Uterus (tissue), 4 donors: Measurements from ENCODE around the gene RGS6. TPM values are rescaled to one million over a fixed set of nuclear protein-coding genes. Genes with fewer than 3 reads are reported as not detected.
"Not testable (repeated sequence)": the region's sequence is repeated elsewhere in the genome, so short reads cannot be mapped to it uniquely, and the experiment has no call there.

Experiments
- DNase-seq, 2 donors: peaks; one replicate each; pipeline ENCODE4 v3.0.0-alpha.2; 2019 to 2020
- H3K27ac ChIP-seq, 2 donors: fragments of 200-600 bp; sonication (generic); 1 replicate in 1 of 2; 2 replicates in 1 of 2; pipeline ENCODE4 v1.5.1; 2016 to 2018
- H3K27me3 ChIP-seq, 2 donors: fragments of 200-600 bp; sonication (generic); one replicate each; pipeline ENCODE4 v1.5.1; 2018 to 2019; ENCODE audit warnings: control low read depth in 1 of 2
- H3K36me3 ChIP-seq, 2 donors: fragments of 200-600 bp; sonication (generic); one replicate each; pipeline ENCODE4 v1.5.1; 2019; ENCODE audit warnings: control low read depth in 1 of 2
- H3K4me1 ChIP-seq, 2 donors: fragments of 200-600 bp; sonication (generic); one replicate each; pipeline ENCODE4 v1.5.1; 2018 to 2019; ENCODE audit warnings: control low read depth in 1 of 2
- H3K4me3 ChIP-seq, 2 donors: fragments of 200-600 bp; sonication (generic); 1 replicate in 1 of 2; 2 replicates in 1 of 2; pipeline ENCODE4 v1.5.1; 2018 to 2019; ENCODE audit warnings: mild to moderate bottlenecking in 1 of 2
- H3K9me3 ChIP-seq, 2 donors: fragments of 200-600 bp; sonication (generic); one replicate each; pipeline ENCODE4 v1.5.1; 2019; ENCODE audit warnings: control low read depth in 1 of 2
- POLR2A ChIP-seq, 2 donors: fragments of 450-650 bp; IDR thresholded peaks; one replicate each; pipeline ENCODE4 v1.6.1; 2016; ENCODE audit warnings: antibody characterized with exemption in 2 of 2, mild to moderate bottlenecking in 1 of 2, moderate library complexity in 1 of 2
- intact Hi-C: fragments of 100-400 bp; cut with DNase I; formaldehyde crosslinking; loops from one replicate; pipeline ENCODE4 v1.15.1; 2023; ENCODE audit warnings: low total_unique reads
- total RNA-seq, 4 donors: library from RNA; depleted of rRNA in 3 of 4; stranded (reverse); fragments of >200 nt in 3 of 4; gene quantifications; one replicate each; pipeline versions ENCODE4 v1.1.0 to v1.2.4, GENCODE V29; 2014 to 2023
- TF ChIP-seq, protein P1 (sequence below), 4 experiments: fragments of 200-600 bp in 2 of 4; fragments of 450-650 bp in 2 of 4; sonication (generic) in 2 of 4; IDR thresholded peaks; one replicate each; pipeline ENCODE4 v1.5.1; 2016 to 2019; ENCODE audit warnings: antibody characterized with exemption in 4 of 4, mild to moderate bottlenecking in 2 of 4, moderate library complexity in 1 of 4
- donor health status: DM: yes; HTN: yes; CAD: no.

The RGS6 gene
- total RNA-seq, 4 donors from 2014 or later, result 1.0 to 7.4 (median 6.2) TPM; not detected in 1

DNA sequence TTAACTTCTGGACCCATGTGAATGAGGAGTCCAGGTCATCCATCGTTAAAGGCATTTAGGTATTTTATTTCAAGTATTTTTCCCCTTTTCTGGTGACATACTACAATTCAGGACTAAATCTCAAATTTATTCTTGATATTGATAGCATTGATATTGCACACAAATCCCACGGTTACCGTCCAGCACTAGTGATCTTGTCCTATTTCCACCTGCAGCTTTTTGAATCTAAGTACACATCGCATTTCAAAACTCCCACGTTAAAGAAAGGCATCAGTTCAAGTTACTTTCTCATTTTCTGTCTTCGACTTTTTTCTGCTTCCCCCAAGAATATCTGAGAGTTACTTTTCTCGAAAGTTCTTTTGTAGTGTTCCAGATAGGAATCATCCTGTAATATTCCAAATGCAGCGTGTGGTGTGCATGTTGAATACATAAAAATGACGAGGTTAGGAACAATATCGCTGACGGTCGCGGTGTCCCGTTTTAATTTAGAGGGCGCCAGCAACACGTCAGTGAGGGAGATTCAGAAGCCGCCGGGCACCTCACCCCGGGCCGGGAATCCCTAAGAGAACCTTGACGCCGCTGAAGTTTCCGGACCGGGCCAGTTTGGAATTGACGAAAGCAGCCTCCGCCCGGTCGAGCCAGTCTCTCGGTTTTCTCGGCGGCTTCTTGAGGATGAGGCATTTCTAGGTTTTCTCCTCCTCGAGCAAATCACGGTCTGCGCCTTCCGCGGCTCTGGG, 569 bp upstream of the RGS6 start:
- DNase-seq, result no peak
- Histone ChIP-seq H3K4me3 (no peak overlapping the region), H3K27ac (no peak overlapping the region), H3K4me1 (peaks cover 0 to 9% of the 10 kb centered on the region in 2 donors), H3K9me3 (no peaks in the 10 kb centered on the region), H3K36me3 (no peaks in the 10 kb centered on the region), H3K27me3 (peaks cover 0 to 25% of the 10 kb centered on the region in 2 donors)
- TF ChIP-seq, protein P1, sequence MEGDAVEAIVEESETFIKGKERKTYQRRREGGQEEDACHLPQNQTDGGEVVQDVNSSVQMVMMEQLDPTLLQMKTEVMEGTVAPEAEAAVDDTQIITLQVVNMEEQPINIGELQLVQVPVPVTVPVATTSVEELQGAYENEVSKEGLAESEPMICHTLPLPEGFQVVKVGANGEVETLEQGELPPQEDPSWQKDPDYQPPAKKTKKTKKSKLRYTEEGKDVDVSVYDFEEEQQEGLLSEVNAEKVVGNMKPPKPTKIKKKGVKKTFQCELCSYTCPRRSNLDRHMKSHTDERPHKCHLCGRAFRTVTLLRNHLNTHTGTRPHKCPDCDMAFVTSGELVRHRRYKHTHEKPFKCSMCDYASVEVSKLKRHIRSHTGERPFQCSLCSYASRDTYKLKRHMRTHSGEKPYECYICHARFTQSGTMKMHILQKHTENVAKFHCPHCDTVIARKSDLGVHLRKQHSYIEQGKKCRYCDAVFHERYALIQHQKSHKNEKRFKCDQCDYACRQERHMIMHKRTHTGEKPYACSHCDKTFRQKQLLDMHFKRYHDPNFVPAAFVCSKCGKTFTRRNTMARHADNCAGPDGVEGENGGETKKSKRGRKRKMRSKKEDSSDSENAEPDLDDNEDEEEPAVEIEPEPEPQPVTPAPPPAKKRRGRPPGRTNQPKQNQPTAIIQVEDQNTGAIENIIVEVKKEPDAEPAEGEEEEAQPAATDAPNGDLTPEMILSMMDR (IDR thresholded peaks at IDR 0.05), result no peak
- no peak for TF ChIP-seq POLR2A (IDR thresholded peaks at IDR 0.05)
- intact Hi-C loops, result no loop called here

DNA sequence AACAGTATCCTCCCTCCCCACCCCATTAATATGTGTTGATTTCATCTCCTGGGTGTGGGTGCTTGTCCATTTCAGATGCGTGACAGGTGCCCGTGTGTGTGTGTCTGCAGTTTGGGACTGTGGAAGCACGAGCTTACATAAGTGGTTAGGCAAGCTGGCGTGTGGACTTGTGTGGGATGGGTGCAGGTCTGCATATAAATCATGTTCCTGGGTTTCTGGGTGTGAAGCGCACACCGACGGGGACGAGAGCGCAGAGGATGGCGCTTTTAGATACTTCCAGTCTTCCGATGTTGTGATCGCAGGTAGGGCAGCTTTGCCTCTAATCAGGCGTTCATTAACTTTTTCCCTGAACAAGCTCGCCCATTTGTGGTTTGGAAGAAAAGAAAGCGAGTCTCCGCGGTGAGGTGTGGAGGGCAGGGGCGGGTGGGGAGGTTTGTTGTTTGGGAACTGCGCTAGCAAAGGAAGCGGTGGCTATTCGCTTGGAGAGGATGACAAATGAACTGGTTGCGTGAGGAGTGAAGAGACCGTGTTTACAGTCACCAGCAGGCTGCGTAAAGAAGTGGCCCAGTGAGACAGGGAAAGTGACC, 865 bp downstream of the RGS6 start:
- no peak for DNase-seq

DNA sequence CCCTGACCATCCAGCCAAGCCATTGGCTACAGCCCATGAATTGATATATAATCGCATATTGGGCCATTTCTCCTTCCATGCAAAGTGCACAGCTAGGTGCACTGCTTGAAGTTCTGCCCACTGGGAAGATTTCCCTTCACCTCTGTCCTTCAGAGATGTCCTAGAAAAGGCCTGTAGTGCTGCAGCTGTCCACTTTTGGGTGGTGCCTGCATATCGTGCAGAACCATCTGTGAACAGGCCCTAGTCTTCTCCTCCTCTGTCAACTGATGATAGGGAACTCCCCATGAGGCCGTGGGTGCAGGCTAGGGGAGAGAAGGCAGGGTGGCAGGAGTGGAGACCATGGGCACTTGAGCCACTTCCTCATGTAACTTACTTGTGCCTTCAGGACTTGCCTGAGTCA, 6.0 kb downstream of the RGS6 start:
- peaks cover 0 to 21% of the 10 kb centered on the region in 2 donors for H3K27me3 ChIP-seq
- H3K9me3 ChIP-seq, H3K36me3 ChIP-seq, DNase-seq, H3K4me1 ChIP-seq, intact Hi-C loops, H3K27ac ChIP-seq, H3K4me3 ChIP-seq: not testable (repeated sequence)

More for the DNA sequence above, 865 bp downstream of the RGS6 start:
- H3K36me3 ChIP-seq, result no peaks in the 10 kb centered on the region
- no peak overlapping the region for H3K27ac ChIP-seq
- no peaks in the 10 kb centered on the region for H3K9me3 ChIP-seq
- H3K4me1 ChIP-seq, result peaks cover 0 to 9% of the 10 kb centered on the region in 2 donors
- intact Hi-C loops, result no loop called here
- no peak for TF ChIP-seq POLR2A (IDR thresholded peaks at IDR 0.05)
- TF ChIP-seq, protein P1 (IDR thresholded peaks at IDR 0.05), result peak in 1 of 4 experiments; percentile 3
- peaks cover 0 to 25% of the 10 kb centered on the region in 2 donors for H3K27me3 ChIP-seq
- H3K4me3 ChIP-seq, result peak overlapping the region; percentile 16 to 31

DNA sequence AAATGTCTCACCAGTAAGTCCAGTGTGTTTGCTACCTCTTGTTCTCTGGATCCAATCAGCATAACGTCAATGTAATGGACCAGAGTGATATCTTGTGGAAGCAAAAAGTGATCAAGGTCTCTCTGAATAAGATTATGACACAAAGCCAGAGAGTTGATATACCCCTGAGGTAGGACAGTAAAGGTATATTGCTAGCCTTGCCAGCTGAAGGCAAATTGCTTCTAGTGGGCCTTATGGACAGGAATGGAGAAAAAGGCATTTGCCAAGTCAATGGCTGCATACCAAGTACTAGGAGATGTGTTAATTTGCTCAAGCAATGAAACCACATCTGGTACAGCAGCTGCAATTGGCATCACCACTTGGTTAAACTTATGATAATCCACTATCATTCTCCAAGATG, 7.1 kb downstream of the RGS6 start:
- DNase-seq, H3K4me1 ChIP-seq, H3K4me3 ChIP-seq, H3K36me3 ChIP-seq, intact Hi-C loops, H3K9me3 ChIP-seq, H3K27ac ChIP-seq: not testable (repeated sequence)
- H3K27me3 ChIP-seq, result peaks cover 0 to 12% of the 10 kb centered on the region in 2 donors

DNA sequence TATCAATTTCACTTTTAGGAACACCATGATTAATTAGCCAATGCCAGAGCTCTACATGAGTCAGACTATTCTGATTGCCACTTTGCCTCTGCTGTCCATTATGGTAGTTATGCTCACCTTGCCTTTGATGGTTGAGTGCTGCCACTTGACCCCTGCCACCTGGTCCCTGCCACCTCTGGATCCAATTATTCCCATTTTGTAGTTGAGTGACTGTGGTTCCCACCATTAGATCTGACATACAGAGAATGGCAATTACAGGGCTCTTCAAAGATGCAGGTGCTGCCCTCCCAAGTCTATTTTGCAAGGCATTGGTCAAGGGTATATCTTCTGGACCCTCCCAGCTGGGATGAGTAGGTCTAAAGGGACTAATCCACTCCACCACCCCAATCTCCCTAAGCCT, 8.3 kb downstream of the RGS6 start:
- H3K4me3 ChIP-seq, H3K4me1 ChIP-seq, intact Hi-C loops, H3K27me3 ChIP-seq, H3K9me3 ChIP-seq, H3K27ac ChIP-seq, DNase-seq, H3K36me3 ChIP-seq: not testable (repeated sequence)

DNA sequence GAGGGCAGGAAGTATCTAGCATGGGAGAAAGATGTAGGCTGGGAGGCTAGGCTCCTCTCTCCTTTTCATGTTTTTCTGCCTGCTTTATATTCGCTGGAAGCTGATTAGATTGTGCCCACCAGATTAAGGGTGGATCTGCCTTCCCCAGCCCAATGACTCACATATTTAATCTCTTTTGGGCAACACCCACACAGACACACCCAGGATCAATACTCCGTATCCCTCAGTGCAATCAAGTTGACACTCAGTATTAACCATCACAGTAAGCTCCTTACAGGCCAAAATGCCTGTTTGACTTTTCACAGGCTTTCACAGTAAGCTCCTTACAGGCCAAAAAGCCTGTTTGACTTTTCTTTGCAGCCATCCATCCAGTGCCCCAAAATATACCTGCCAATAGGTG, 9.4 kb downstream of the RGS6 start:
- DNase-seq, H3K27ac ChIP-seq, H3K27me3 ChIP-seq, H3K9me3 ChIP-seq, H3K36me3 ChIP-seq, intact Hi-C loops, H3K4me1 ChIP-seq, H3K4me3 ChIP-seq: not testable (repeated sequence)

DNA sequence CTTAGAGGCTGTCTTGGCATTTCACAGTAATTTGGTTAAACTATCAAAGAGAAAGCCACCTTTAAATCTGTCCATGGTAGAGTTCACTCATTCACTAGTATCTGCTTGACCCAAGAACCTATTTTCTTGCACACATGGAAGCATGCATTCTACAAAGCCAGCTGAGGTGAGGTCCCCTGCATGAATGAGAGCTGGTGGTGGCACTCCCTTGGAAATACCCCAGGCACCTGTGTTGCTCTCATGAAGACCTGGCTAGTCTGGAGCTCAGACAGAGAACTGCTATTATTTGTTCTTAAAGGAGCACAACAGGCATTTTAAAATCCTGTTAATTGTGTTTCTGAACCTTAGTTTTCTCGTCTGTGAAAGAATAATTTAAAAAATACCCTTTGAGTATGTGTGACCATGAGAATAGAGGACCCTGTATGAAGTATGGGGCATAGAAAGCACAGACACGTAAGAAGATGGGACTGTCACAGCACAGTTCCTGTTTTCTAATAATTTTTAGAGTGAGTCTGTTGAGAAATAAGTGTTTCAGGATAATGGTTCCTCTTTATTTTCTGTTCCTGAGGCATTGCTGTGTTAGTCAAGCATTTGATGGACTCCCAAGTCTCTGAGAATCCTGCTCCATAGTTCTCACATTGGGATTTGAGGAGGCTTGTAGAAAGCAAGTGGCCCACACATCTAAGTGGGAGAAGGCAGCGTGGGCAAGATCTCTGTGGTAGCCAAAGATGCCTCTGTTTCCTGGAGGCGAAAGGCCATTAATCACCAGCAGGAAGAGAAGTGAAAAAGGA, 10.9 kb downstream of the RGS6 start:
- TF ChIP-seq, protein P1 (IDR thresholded peaks at IDR 0.05), result no peak
- no peak for TF ChIP-seq POLR2A (IDR thresholded peaks at IDR 0.05)
- intact Hi-C loops, result no loop called here
- Histone ChIP-seq H3K36me3 (no peaks in the 10 kb centered on the region), H3K4me1 (no peaks in the 10 kb centered on the region), H3K27ac (no peak overlapping the region), H3K27me3 (no peaks in the 10 kb centered on the region), H3K4me3 (no peak overlapping the region), H3K9me3 (no peaks in the 10 kb centered on the region)
- DNase-seq, result no peak
